Nephron (organoid): ENCODE data around the gene MED13L.
"Not testable (repeated sequence)": the region's sequence is repeated elsewhere in the genome, so short reads cannot be mapped to it uniquely, and the experiment has no call there.

ENCODE experiments used
- H3K27ac Mint-ChIP-seq, 3 experiments: 2 replicates each; pipeline ENCODE4 v1.8.0; 2020; ENCODE audit warnings: mixed read lengths in 3 of 3, mild to moderate bottlenecking in 2 of 3, moderate library complexity in 1 of 3
- H3K27me3 Mint-ChIP-seq: 2 replicates; pipeline ENCODE4 v1.8.0; 2021; ENCODE audit warnings: low read depth, mild to moderate bottlenecking, moderate library complexity, mixed read lengths
- H3K36me3 Mint-ChIP-seq: 2 replicates; pipeline ENCODE4 v1.8.0; 2020; ENCODE audit warnings: low read depth, mixed read lengths
- H3K4me1 Mint-ChIP-seq: 2 replicates; pipeline ENCODE4 v1.8.0; 2020; ENCODE audit warnings: mixed read lengths
- H3K4me3 Mint-ChIP-seq, 3 experiments: 2 replicates each; pipeline ENCODE4 v1.8.0; 2020; ENCODE audit warnings: mild to moderate bottlenecking in 3 of 3, mixed read lengths in 3 of 3, moderate library complexity in 2 of 3
- H3K9me3 Mint-ChIP-seq: 2 replicates; pipeline ENCODE4 v1.8.0; 2020; ENCODE audit warnings: mixed read lengths
- CTCF ChIP-seq, 3 experiments: fragments of 200-600 bp; sonication (generic); IDR thresholded peaks; one replicate each; pipeline ENCODE4 v1.5.0; 2021; ENCODE audit warnings: antibody characterized with exemption in 3 of 3; ENCODE audit not compliant: unreplicated experiment in 3 of 3

Gene MED13L

GRCh38 chr12:116288735-116289134, 11.2 kb upstream of the MED13L start:
- Mint-ChIP-seq H3K27ac (peak overlapping the region in 2 of 3 experiments; percentile 4 to 36), H3K4me1 (peaks cover 8% of the 10 kb centered on the region), H3K36me3 (no peaks in the 10 kb centered on the region), H3K27me3 (peaks cover 13% of the 10 kb centered on the region), H3K4me3 (no peak overlapping the region), H3K9me3 (peaks cover 3% of the 10 kb centered on the region)
- no peak for TF ChIP-seq CTCF (IDR thresholded peaks at IDR 0.05; ENCODE audit: unreplicated experiment in 3 of 3)

- Mint-ChIP-seq H3K27me3 (peaks cover 13% of the 10 kb centered on the region), H3K36me3 (no peaks in the 10 kb centered on the region), H3K9me3 (peaks cover 3% of the 10 kb centered on the region), H3K4me1 (no peaks in the 10 kb centered on the region), H3K4me3 (no peak overlapping the region), H3K27ac (no peak overlapping the region)
- TF ChIP-seq CTCF (IDR thresholded peaks at IDR 0.05; ENCODE audit: unreplicated experiment in 3 of 3), result no peak
These were observed 10.4 kb upstream of the MED13L start for GRCh38 chr12:116287842-116288301.

GRCh38 chr12:116284396-116284795, 6.9 kb upstream of the MED13L start:
- Mint-ChIP-seq H3K9me3 (no peaks in the 10 kb centered on the region), H3K27me3 (peaks cover 13% of the 10 kb centered on the region), H3K4me1 (no peaks in the 10 kb centered on the region), H3K36me3 (no peaks in the 10 kb centered on the region), H3K27ac (no peak overlapping the region), H3K4me3 (no peak overlapping the region)
- TF ChIP-seq CTCF (IDR thresholded peaks at IDR 0.05; ENCODE audit: unreplicated experiment in 3 of 3), result no peak

- not testable (repeated sequence) for H3K4me3 Mint-ChIP-seq, H3K4me1 Mint-ChIP-seq, H3K27ac Mint-ChIP-seq, H3K9me3 Mint-ChIP-seq, H3K36me3 Mint-ChIP-seq
- H3K27me3 Mint-ChIP-seq, result peaks cover 13% of the 10 kb centered on the region
These were observed 6.4 kb upstream of the MED13L start for GRCh38 chr12:116283881-116284280.

GRCh38 chr12:116282371-116283286, 5.1 kb upstream of the MED13L start:
- peaks cover 2% of the 10 kb centered on the region for H3K27me3 Mint-ChIP-seq
- H3K36me3 Mint-ChIP-seq, result no peaks in the 10 kb centered on the region
- no peaks in the 10 kb centered on the region for H3K9me3 Mint-ChIP-seq
- peak overlapping the region in 1 of 3 experiments; percentile 46 for H3K27ac Mint-ChIP-seq
- TF ChIP-seq CTCF (IDR thresholded peaks at IDR 0.05; ENCODE audit: unreplicated experiment in 3 of 3), result no peak
- H3K4me1 Mint-ChIP-seq, result peaks cover 5% of the 10 kb centered on the region
- no peak overlapping the region for H3K4me3 Mint-ChIP-seq

GRCh38 chr12:116280595-116281290, 3.2 kb upstream of the MED13L start:
- no peak overlapping the region for H3K27ac Mint-ChIP-seq
- H3K27me3 Mint-ChIP-seq, result no peaks in the 10 kb centered on the region
- no peak overlapping the region for H3K4me3 Mint-ChIP-seq
- H3K36me3 Mint-ChIP-seq, result no peaks in the 10 kb centered on the region
- TF ChIP-seq CTCF (IDR thresholded peaks at IDR 0.05; ENCODE audit: unreplicated experiment in 3 of 3), result no peak
- peaks cover 6% of the 10 kb centered on the region for H3K4me1 Mint-ChIP-seq
- H3K9me3 Mint-ChIP-seq, result peaks cover 2% of the 10 kb centered on the region
